ENCODE data around the gene C6orf89.
A peak's percentile ranks its signal among the peaks of the same experiment; 100 is the strongest.

Gene C6orf89

GRCh38 chr6:36904851-36905393 lies 19.2 kb downstream of the C6orf89 start:
- Histone ChIP-seq H3K4me2 (no peak overlapping the region), H3K9me3 (replicated peaks in 1 of 11) (no peaks in the 10 kb centered on the region), H4K20me1 (peaks cover 0 to 41% (median 0%) of the 10 kb centered on the region in 11 experiments; a peak in 6 of 22 replicates), H3K36me3 (peaks cover 31 to 99% (median 74%) of the 10 kb centered on the region in 11 experiments), H3K27me3 (no peaks in the 10 kb centered on the region), H3K4me3 (no peak overlapping the region), H3K4me1 (no peaks in the 10 kb centered on the region), H3K9ac (no peak overlapping the region), H3K27ac (no peak overlapping the region)
- no peak for TF ChIP-seq Cebpa-rat (IDR thresholded peaks at IDR 0.05)

DNA sequence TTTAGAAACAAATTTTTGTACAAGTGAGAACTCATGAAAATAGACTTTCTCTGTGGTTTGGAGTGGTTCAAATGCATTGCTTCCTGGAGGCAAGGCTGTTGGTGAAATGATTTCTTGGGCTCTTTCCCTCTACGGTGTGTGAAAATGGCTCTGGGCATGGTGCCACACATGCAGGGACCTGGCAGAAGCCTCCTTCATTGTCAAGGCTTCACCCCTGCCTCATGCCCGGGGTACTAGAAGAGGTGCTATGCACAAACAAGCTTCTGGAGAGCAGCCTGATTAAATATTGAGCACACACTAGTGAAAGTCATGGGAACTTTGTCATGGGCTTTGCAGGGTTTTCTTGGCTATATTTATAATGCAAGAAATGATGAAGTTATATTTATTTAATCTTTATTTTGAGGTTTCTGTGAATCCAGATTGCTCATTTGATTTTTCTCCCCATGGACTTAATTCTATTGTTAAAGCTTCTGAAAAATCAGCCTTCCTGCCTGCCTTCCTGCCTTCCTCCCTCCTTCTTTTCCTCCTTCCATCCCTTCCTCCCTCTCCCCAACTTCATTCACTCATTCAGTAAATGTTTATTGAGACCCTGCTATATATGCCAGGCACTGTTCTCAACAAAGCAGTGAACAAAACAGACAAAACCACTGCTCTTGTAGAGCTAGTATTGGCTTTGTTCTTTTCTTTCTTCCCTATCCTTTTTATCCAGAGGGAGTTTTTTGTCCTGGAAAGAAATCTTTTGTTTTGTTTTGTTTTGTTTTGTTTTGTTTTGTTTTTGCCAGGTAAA lies 21.0 kb downstream of the C6orf89 start:
- H3K9me3 ChIP-seq (replicated peaks in 1 of 11), result no peaks in the 10 kb centered on the region

GRCh38 chr6:36907781-36908180 lies 22.0 kb downstream of the C6orf89 start:
- H3K9ac ChIP-seq, result no peak overlapping the region
- no peak overlapping the region for H3K4me2 ChIP-seq
- TF ChIP-seq Cebpa-rat (IDR thresholded peaks at IDR 0.05), result no peak
- no peak overlapping the region for H3K27ac ChIP-seq
- no peaks in the 10 kb centered on the region for H3K27me3 ChIP-seq
- no peak overlapping the region for H3K4me3 ChIP-seq
- peaks cover 21 to 27% (median 25%) of the 10 kb centered on the region in 10 experiments for H3K4me1 ChIP-seq
- peaks cover 12 to 81% (median 46%) of the 10 kb centered on the region in 11 experiments for H3K36me3 ChIP-seq
- peaks cover 0 to 65% (median 6%) of the 10 kb centered on the region in 11 experiments; a peak in 10 of 22 replicates for H4K20me1 ChIP-seq
- no peaks in the 10 kb centered on the region for H3K9me3 ChIP-seq (replicated peaks in 1 of 11)

More for the DNA sequence above, 21.0 kb downstream of the C6orf89 start:
- peaks cover 23 to 89% (median 56%) of the 10 kb centered on the region in 11 experiments for H3K36me3 ChIP-seq
- no peak overlapping the region for H3K4me2 ChIP-seq
- H3K27ac ChIP-seq, result no peak overlapping the region
- H4K20me1 ChIP-seq, result peaks cover 0 to 54% (median 0%) of the 10 kb centered on the region in 11 experiments; a peak in 6 of 22 replicates
- no peak overlapping the region for H3K4me3 ChIP-seq
- TF ChIP-seq Cebpa-rat (IDR thresholded peaks at IDR 0.05), result no peak
- H3K27me3 ChIP-seq, result no peaks in the 10 kb centered on the region
- H3K4me1 ChIP-seq, result peaks cover 11 to 16% (median 15%) of the 10 kb centered on the region in 10 experiments
- no peak overlapping the region for H3K9ac ChIP-seq

GRCh38 chr6:36908747-36909146 lies 23.0 kb downstream of the C6orf89 start:
- no peak for TF ChIP-seq Cebpa-rat (IDR thresholded peaks at IDR 0.05)
- H3K9ac ChIP-seq, result no peak overlapping the region
- no peak overlapping the region for H3K4me3 ChIP-seq
- H3K36me3 ChIP-seq, result peaks cover 9 to 81% (median 36%) of the 10 kb centered on the region in 11 experiments; a peak in 21 of 22 replicates
- peaks cover 31 to 36% (median 35%) of the 10 kb centered on the region in 10 experiments for H3K4me1 ChIP-seq
- no peaks in the 10 kb centered on the region for H3K27me3 ChIP-seq
- peaks cover 0 to 73% (median 7%) of the 10 kb centered on the region in 11 experiments; a peak in 11 of 22 replicates for H4K20me1 ChIP-seq
- H3K27ac ChIP-seq, result no peak overlapping the region
- H3K9me3 ChIP-seq (replicated peaks in 1 of 11), result no peaks in the 10 kb centered on the region
- no peak overlapping the region for H3K4me2 ChIP-seq

DNA sequence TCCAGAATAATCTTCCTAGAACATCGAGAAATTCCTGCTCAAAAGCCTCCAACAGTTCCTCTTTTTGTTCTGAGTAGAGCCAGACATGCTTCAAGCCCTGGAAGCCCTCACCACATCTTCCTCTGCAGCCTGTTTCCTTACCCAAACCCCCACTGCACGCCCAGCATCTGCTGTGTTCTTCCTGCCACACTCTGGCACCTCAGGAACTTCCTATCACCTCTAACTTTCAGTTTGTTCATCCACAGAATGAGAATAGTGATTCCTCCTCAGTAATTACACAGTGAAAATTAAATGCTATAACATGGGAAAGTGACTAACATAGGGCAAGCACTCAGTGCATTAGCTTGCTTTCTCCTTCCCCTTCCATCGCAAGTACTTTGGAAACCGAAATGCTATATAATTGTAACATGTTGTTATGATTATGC lies 26.3 kb downstream of the C6orf89 start:
- Histone ChIP-seq H3K9ac (peak overlapping the region in 8 of 11 experiments; percentile 8 to 59 (median 32); a peak in 10 of 22 replicates), H3K4me1 (peaks cover 57 to 69% (median 66%) of the 10 kb centered on the region in 10 experiments), H3K4me3 (peak overlapping the region in 5 of 10 experiments; percentile 6 to 50 (median 40); a peak in 6 of 20 replicates), H3K27me3 (no peaks in the 10 kb centered on the region), H3K27ac (peak overlapping the region in 9 of 11 experiments; percentile 2 to 70 (median 59); a peak in 14 of 22 replicates), H4K20me1 (peaks cover 0 to 59% (median 8%) of the 10 kb centered on the region in 11 experiments; a peak in 11 of 22 replicates), H3K4me2 (peak overlapping the region; percentile 66 to 92 (median 82)), H3K9me3 (replicated peaks in 1 of 11) (no peaks in the 10 kb centered on the region), H3K36me3 (peaks cover 17 to 79% (median 38%) of the 10 kb centered on the region in 11 experiments; a peak in 21 of 22 replicates)
- no peak for TF ChIP-seq Cebpa-rat (IDR thresholded peaks at IDR 0.05)

DNA sequence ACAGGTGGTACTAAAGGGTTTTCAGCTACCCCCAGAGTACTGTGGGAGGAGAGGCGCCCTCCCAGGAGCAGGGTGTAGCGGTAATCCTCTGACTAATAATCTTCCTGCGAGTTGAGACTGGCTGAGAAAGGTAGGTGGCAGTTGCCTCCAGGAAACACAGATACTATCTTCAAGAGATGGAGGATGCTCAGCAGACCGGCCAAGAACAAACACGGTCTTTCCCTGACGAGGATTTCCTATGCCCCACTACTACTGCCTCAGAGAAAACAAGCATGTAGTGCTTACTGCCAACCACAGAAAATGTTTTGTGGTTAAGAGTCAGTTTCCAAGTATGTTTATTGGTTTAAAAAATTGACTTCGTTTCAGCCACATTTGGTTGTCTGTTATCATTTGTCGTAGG lies 26.8 kb downstream of the C6orf89 start:
- Histone ChIP-seq H3K9me3 (replicated peaks in 1 of 11) (no peaks in the 10 kb centered on the region), H3K9ac (peak overlapping the region in 8 of 11 experiments; percentile 8 to 59 (median 32); a peak in 10 of 22 replicates), H3K36me3 (peaks cover 20 to 79% (median 44%) of the 10 kb centered on the region in 11 experiments; a peak in 21 of 22 replicates), H4K20me1 (peaks cover 0 to 53% (median 8%) of the 10 kb centered on the region in 11 experiments; a peak in 11 of 22 replicates), H3K27ac (peak overlapping the region in 9 of 11 experiments; percentile 2 to 70 (median 59); a peak in 14 of 22 replicates), H3K4me2 (peak overlapping the region; percentile 66 to 92 (median 82)), H3K4me3 (peak overlapping the region in 5 of 10 experiments; percentile 6 to 50 (median 40); a peak in 6 of 20 replicates), H3K4me1 (peaks cover 57 to 75% (median 66%) of the 10 kb centered on the region in 10 experiments), H3K27me3 (no peaks in the 10 kb centered on the region)
- no peak for TF ChIP-seq Cebpa-rat (IDR thresholded peaks at IDR 0.05)

GRCh38 chr6:36913082-36913481 lies 27.3 kb downstream of the C6orf89 start:
- peaks cover 57 to 79% (median 66%) of the 10 kb centered on the region in 10 experiments for H3K4me1 ChIP-seq
- H3K4me3 ChIP-seq, result peak overlapping the region in 1 of 10 experiments; percentile 6; a peak in 1 of 20 replicates
- H3K9ac ChIP-seq, result 0 out of 22 replicates have a peak overlapping the region, but pooled peaks of 3 of the 11 experiments have one; percentile 18 to 42 (median 34)
- peaks cover 21 to 79% (median 44%) of the 10 kb centered on the region in 11 experiments; a peak in 21 of 22 replicates for H3K36me3 ChIP-seq
- H3K9me3 ChIP-seq (replicated peaks in 1 of 11), result no peaks in the 10 kb centered on the region
- TF ChIP-seq Cebpa-rat (IDR thresholded peaks at IDR 0.05), result no peak
- no peaks in the 10 kb centered on the region for H3K27me3 ChIP-seq
- peaks cover 0 to 49% (median 8%) of the 10 kb centered on the region in 11 experiments; a peak in 10 of 22 replicates for H4K20me1 ChIP-seq
- peak overlapping the region in 4 of 11 experiments; percentile 49 to 63 (median 59); a peak in 6 of 22 replicates for H3K27ac ChIP-seq
- peak overlapping the region; percentile 66 to 92 (median 82) for H3K4me2 ChIP-seq

DNA sequence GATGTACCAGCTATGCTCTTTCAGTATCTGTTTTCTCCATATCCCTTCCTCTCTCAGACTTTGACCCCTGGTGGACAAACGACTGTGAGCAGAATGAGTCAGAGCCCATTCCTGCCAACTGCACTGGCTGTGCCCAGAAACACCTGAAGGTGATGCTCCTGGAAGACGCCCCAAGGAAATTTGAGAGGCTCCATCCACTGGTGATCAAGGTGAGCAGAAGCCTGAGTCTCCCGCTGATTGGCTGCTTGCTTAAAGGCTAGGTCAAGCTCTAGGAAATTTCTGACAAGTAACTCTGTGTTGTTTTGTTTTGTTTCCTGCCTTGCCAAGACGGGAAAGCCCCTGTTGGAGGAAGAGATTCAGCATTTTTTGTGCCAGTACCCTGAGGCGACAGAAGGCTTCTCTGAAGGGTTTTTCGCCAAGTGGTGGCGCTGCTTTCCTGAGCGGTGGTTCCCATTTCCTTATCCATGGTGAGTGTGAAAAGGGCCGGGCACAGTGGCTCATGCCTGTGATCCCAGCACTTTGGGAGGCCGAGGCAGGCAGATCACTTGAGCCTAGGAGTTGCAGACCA lies 28.6 kb downstream of the C6orf89 start:
- no peak overlapping the region for H3K4me3 ChIP-seq
- H3K27me3 ChIP-seq, result no peaks in the 10 kb centered on the region
- no peaks in the 10 kb centered on the region for H3K9me3 ChIP-seq (replicated peaks in 1 of 11)
- H3K36me3 ChIP-seq, result peaks cover 26 to 79% (median 44%) of the 10 kb centered on the region in 11 experiments; a peak in 21 of 22 replicates
- H3K27ac ChIP-seq, result peak overlapping the region in 1 of 11 experiments; percentile 44; a peak in 2 of 22 replicates
- TF ChIP-seq Cebpa-rat (IDR thresholded peaks at IDR 0.05), result no peak
- H4K20me1 ChIP-seq, result peaks cover 0 to 46% (median 8%) of the 10 kb centered on the region in 11 experiments; a peak in 9 of 22 replicates
- H3K9ac ChIP-seq, result peak overlapping the region in 1 of 11 experiments; percentile 12; a peak in 1 of 22 replicates
- peak overlapping the region; percentile 66 to 92 (median 82) for H3K4me2 ChIP-seq
- H3K4me1 ChIP-seq, result peaks cover 57 to 91% (median 68%) of the 10 kb centered on the region in 10 experiments

Measured in BLaER1 treated with 17β-estradiol and CSF1 and Interleukin-3, amounts not matched to agents 10 nM and 100 nM (cell line).